Testis (tissue), 2 donors: Measurements from ENCODE around the gene ELAC2.

ENCODE experiments used
- POLR2A ChIP-seq: fragments of 450-650 bp; IDR thresholded peaks from one replicate; pipeline ENCODE4 v1.6.1; 2017; ENCODE audit warnings: antibody characterized with exemption, mild to moderate bottlenecking, moderate library complexity
- TF ChIP-seq, protein P1 (sequence below), 3 experiments: fragments of 450-650 bp in 2 of 3; fragments of 200-600 bp in 1 of 3; sonication (generic) in 1 of 3; IDR thresholded peaks; one replicate each; pipeline ENCODE4 v1.5.1; 2016 to 2019; ENCODE audit warnings: antibody characterized with exemption in 3 of 3, mild to moderate bottlenecking in 2 of 3, moderate library complexity in 1 of 3

GRCh38 chr17:13051915-13052314 is 34.1 kb upstream of the ELAC2 start:
- TF ChIP-seq, protein P1, sequence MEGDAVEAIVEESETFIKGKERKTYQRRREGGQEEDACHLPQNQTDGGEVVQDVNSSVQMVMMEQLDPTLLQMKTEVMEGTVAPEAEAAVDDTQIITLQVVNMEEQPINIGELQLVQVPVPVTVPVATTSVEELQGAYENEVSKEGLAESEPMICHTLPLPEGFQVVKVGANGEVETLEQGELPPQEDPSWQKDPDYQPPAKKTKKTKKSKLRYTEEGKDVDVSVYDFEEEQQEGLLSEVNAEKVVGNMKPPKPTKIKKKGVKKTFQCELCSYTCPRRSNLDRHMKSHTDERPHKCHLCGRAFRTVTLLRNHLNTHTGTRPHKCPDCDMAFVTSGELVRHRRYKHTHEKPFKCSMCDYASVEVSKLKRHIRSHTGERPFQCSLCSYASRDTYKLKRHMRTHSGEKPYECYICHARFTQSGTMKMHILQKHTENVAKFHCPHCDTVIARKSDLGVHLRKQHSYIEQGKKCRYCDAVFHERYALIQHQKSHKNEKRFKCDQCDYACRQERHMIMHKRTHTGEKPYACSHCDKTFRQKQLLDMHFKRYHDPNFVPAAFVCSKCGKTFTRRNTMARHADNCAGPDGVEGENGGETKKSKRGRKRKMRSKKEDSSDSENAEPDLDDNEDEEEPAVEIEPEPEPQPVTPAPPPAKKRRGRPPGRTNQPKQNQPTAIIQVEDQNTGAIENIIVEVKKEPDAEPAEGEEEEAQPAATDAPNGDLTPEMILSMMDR (IDR thresholded peaks at IDR 0.05): no peak
- no peak for TF ChIP-seq POLR2A
